ENCODE results near the gene IGHMBP2. TPM values are rescaled to one million over a fixed set of nuclear protein-coding genes. Genes with fewer than 3 reads are reported as not detected.

IGHMBP2 gene
- total and polyA plus RNA-seq, 9 of the 15 experiments (the other 6 are each of a cell fraction or from before 2014, with no cell fraction given): 1.6 to 24.8 (median 14.5) TPM

DNA sequence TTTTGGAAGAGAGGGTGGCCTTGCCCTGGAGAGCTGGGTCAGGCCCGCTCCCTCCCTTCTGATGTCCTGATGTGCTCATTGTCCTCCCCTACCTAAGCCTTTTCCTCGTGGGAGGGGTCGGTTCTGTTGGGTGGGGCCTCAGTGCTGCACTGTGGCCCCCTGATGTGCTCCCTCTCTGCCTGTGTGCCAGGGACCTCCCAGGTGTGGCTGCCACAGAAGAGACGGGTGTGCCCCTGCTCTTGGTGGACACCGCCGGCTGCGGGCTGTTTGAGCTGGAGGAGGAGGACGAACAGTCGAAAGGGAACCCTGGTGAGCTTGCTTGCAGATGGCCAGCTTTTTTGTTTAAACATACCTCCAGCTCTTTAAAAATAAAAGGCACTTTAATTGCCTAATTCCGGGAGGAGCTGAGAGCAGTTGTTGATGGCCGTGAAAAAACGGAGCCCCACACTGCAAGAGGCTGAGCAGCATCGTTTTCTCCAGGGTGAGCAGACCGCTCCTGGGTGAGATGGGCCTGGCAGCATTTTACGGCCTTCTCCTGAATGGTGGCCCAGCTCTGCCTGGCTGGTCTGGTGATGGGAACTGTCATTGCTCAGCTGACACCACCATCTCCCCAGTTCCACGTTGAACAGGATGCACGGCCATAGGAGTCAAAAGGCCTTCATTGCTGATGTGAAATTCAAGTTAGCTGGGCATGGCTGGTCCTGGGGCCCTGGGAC, 30.1 kb downstream of the IGHMBP2 start:
- H3K9me3 ChIP-seq (replicated peaks; ENCODE audit: control insufficient read depth, insufficient read depth, low read depth, low read length): no peaks in the 10 kb centered on the region
- ChIA-PET POLR2A (interaction anchor here (0.6 kb wide), 2 partner anchors 53 to 543 kb away, joined by 3 read pairs; no protein-coding TSS in a partner anchor), CTCF (ENCODE audit: low intra/inter-chr PET ratio) (no interaction called here)
- TF ChIP-seq ATF7 (IDR thresholded peaks at IDR 0.05) (no peak), POLR2G (IDR thresholded peaks at IDR 0.05; ENCODE audit: low read depth, low read length) (0 out of 2 replicates have a peak, but pooled peaks have one; percentile 6)
- in situ Hi-C loops (cut with MboI) (no loop called here), intact Hi-C loops (cut with micrococcal nuclease) (no loop called here)
- no peaks in the 10 kb centered on the region for H3K27me3 ChIP-seq (ENCODE audit: control insufficient read depth in 2 of 2, insufficient read depth in 2 of 2, low read length in 2 of 2)
- H3K36me3 ChIP-seq (ENCODE audit: control insufficient read depth, insufficient read depth, low read length): peaks cover 86% of the 10 kb centered on the region; the same call in 2 of the 3 replicates
- no peaks in the 10 kb centered on the region for H3K79me2 ChIP-seq (ENCODE audit: control insufficient read depth, insufficient read depth, low read length)
- no peak overlapping the region for H2AFZ ChIP-seq (ENCODE audit: low read depth, low read length)
- H3K4me2 ChIP-seq (ENCODE audit: insufficient read depth, low read length): no peak overlapping the region
- no peak overlapping the region for H3K9ac ChIP-seq (ENCODE audit: insufficient read depth in 1 of 2, low read depth in 2 of 2, low read length in 2 of 2)
- no peak overlapping the region for H3K4me3 ChIP-seq
- H3K9me1 ChIP-seq (ENCODE audit: control insufficient read depth, insufficient read depth, low read length): no peaks in the 10 kb centered on the region
- no TSS peak for BruUV-seq (replicated peaks)
- ATAC-seq (no peak), FAIRE-seq (no peak), DNase-seq (ENCODE audit: extremely low read depth in 1 of 4, low spot score in 3 of 4) (no peak)
- 0 out of 2 replicates have a peak, but pooled peaks cover 2% of the 10 kb centered on the region for H4K20me1 ChIP-seq (replicated peaks; ENCODE audit: control insufficient read depth, insufficient read depth, low read length)
- H3K27ac ChIP-seq (ENCODE audit: extremely low read depth, low read depth, low read length): no peak overlapping the region
- peaks cover 0 to 5% of the 10 kb centered on the region in 2 experiments; a peak in 1 of 5 replicates for H3K4me1 ChIP-seq (replicated peaks in 1 of 2; ENCODE audit: control insufficient read depth in 2 of 2, insufficient read depth in 2 of 2, low read length in 2 of 2)
- 87% methylated on average over 13 of the region's 17 CpGs for WGBS (ENCODE audit: insufficient coverage, low coverage, missing lambda C conversion rate)

DNA sequence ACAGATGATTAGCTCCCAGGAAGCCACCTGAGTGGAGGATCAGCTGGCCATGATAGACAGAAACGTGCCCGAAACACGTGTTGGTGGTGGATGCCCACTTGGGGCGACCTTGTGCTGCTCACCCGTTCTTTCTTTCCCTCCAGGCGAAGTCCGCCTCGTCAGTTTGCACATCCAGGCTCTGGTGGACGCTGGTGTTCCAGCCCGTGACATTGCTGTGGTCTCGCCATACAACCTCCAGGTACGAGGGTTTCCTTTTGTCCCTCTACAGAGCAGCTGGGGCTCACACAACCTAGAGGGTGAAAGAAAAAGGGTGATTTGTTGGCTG, 30.6 kb downstream of the IGHMBP2 start:
- BruUV-seq (replicated peaks): no TSS peak
- H3K9ac ChIP-seq (ENCODE audit: insufficient read depth in 1 of 2, low read depth in 2 of 2, low read length in 2 of 2): no peak overlapping the region
- no peaks in the 10 kb centered on the region for H3K27me3 ChIP-seq (ENCODE audit: control insufficient read depth in 2 of 2, insufficient read depth in 2 of 2, low read length in 2 of 2)
- H3K36me3 ChIP-seq (ENCODE audit: control insufficient read depth, insufficient read depth, low read length): peaks cover 85% of the 10 kb centered on the region; the same call in 2 of the 3 replicates
- FAIRE-seq (no peak), DNase-seq (ENCODE audit: extremely low read depth in 1 of 4, low spot score in 3 of 4) (no peak), ATAC-seq (no peak)
- H3K9me3 ChIP-seq (replicated peaks; ENCODE audit: control insufficient read depth, insufficient read depth, low read depth, low read length): no peaks in the 10 kb centered on the region
- POLR2A ChIA-PET: no interaction called here
- CTCF ChIA-PET (ENCODE audit: low intra/inter-chr PET ratio): no interaction called here
- 0 out of 2 replicates have a peak, but pooled peaks cover 2% of the 10 kb centered on the region for H4K20me1 ChIP-seq (replicated peaks; ENCODE audit: control insufficient read depth, insufficient read depth, low read length)
- H3K27ac ChIP-seq (ENCODE audit: extremely low read depth, low read depth, low read length): no peak overlapping the region
- no peaks in the 10 kb centered on the region for H3K9me1 ChIP-seq (ENCODE audit: control insufficient read depth, insufficient read depth, low read length)
- no peaks in the 10 kb centered on the region for H3K79me2 ChIP-seq (ENCODE audit: control insufficient read depth, insufficient read depth, low read length)
- no peak overlapping the region for H3K4me2 ChIP-seq (ENCODE audit: insufficient read depth, low read length)
- in situ Hi-C loops (cut with MboI): no loop called here
- H2AFZ ChIP-seq (ENCODE audit: low read depth, low read length): no peak overlapping the region
- H3K4me1 ChIP-seq (replicated peaks in 1 of 2; ENCODE audit: control insufficient read depth in 2 of 2, insufficient read depth in 2 of 2, low read length in 2 of 2): peaks cover 0 to 5% of the 10 kb centered on the region in 2 experiments; a peak in 1 of 5 replicates
- WGBS (ENCODE audit: insufficient coverage, low coverage, missing lambda C conversion rate): 93% methylated on average over 5 of the region's 12 CpGs
- intact Hi-C loops (cut with micrococcal nuclease): no loop called here
- no peak overlapping the region for H3K4me3 ChIP-seq
- TF ChIP-seq CHD4 (IDR thresholded peaks at IDR 0.05; ENCODE audit: insufficient read depth, insufficient replicate concordance, low read depth, low read length, poor library complexity, severe bottlenecking): no peak
- no peak for TF ChIP-seq ZNF445 (CRISPR knock-in tag; IDR thresholded peaks at IDR 0.05; ENCODE audit: low read depth)
- no peak for TF ChIP-seq NCOR1 (IDR thresholded peaks at IDR 0.05)
- no peak for TF ChIP-seq HCFC1 (IDR thresholded peaks at IDR 0.05; ENCODE audit: low read depth, low read length)
- TF ChIP-seq ZNF184 (CRISPR knock-in tag; IDR thresholded peaks at IDR 0.05): no peak
- TF ChIP-seq ZNF324 (CRISPR knock-in tag; IDR thresholded peaks at IDR 0.05): no peak
- TF ChIP-seq ZNF197 (CRISPR knock-in tag; IDR thresholded peaks at IDR 0.05; ENCODE audit: low read depth): no peak
- TF ChIP-seq RBM34 (IDR thresholded peaks at IDR 0.05; ENCODE audit: borderline replicate concordance, insufficient read depth, low read length): no peak
- TF ChIP-seq ETS2 (tag; IDR thresholded peaks at IDR 0.05; ENCODE audit: borderline replicate concordance, poor library complexity, severe bottlenecking): no peak
- TF ChIP-seq XRCC5 (IDR thresholded peaks at IDR 0.05; ENCODE audit: low read depth, low read length): no peak
- no peak for TF ChIP-seq FOXO4 (CRISPR knock-in tag; IDR thresholded peaks at IDR 0.05)
- TF ChIP-seq STAT5A (IDR thresholded peaks at IDR 0.05; ENCODE audit: borderline replicate concordance, low read length): no peak
- no peak for TF ChIP-seq ZNF79 (CRISPR knock-in tag; IDR thresholded peaks at IDR 0.05; ENCODE audit: low read depth)
